Stimulated activated naive CD8-positive, alpha-beta T cell treated with anti-CD3 and anti-CD28 coated beads, Interleukin-15, Interleukin-2, amounts not matched to agents 100 U/mL and 50 U/mL, for 24 hours (primary cell): Measurements from ENCODE around the gene KLK15.
"Not testable (repeated sequence)": the region's sequence is repeated elsewhere in the genome, so short reads cannot be mapped to it uniquely, and the experiment has no call there.

ENCODE experiments used
- ATAC-seq: fragments of 150-1000 bp; cut with Tn5 transposase; one replicate; pipeline ENCODE4 v1.10.0; 2021
- DNase-seq: peaks from one replicate; pipeline ENCODE4 v3.0.0; 2021

Gene KLK15

GRCh38 chr19:50820549-50821247 lies 12.7 kb downstream of the KLK15 start:
- ATAC-seq (no peak), DNase-seq (no peak)

- DNase-seq (no peak), ATAC-seq (no peak)
Observed at GRCh38 chr19:50820086-50820485, 13.3 kb downstream of the KLK15 start.

GRCh38 chr19:50819636-50820035 lies 13.7 kb downstream of the KLK15 start:
- no peak for ATAC-seq
- no peak for DNase-seq

GRCh38 chr19:50818859-50819472 lies 14.4 kb downstream of the KLK15 start:
- ATAC-seq (no peak), DNase-seq (no peak)

GRCh38 chr19:50817941-50818858 lies 15.2 kb downstream of the KLK15 start:
- ATAC-seq, result peak; percentile 39
- DNase-seq, result peak; percentile 78

- DNase-seq, result no peak
- no peak for ATAC-seq
Observed at GRCh38 chr19:50815439-50815838, 17.9 kb downstream of the KLK15 start.

- DNase-seq (no peak), ATAC-seq (no peak)
Observed at GRCh38 chr19:50814883-50815282, 18.5 kb downstream of the KLK15 start.

GRCh38 chr19:50812474-50812873 lies 20.9 kb downstream of the KLK15 start:
- ATAC-seq (no peak), DNase-seq (no peak)

GRCh38 chr19:50811622-50812238 lies 21.6 kb downstream of the KLK15 start:
- DNase-seq, result not testable (repeated sequence)

GRCh38 chr19:50808856-50809255 lies 24.5 kb downstream of the KLK15 start:
- DNase-seq, result no peak
- ATAC-seq, result no peak

More at GRCh38 chr19:50811622-50812238, 21.6 kb downstream of the KLK15 start:
- ATAC-seq, result not testable (repeated sequence)

GRCh38 chr19:50804420-50805272 lies 28.7 kb downstream of the KLK15 start:
- DNase-seq, result peak; percentile 98
- peak; percentile 97 for ATAC-seq

GRCh38 chr19:50803633-50804419 lies 29.5 kb downstream of the KLK15 start:
- ATAC-seq (no peak), DNase-seq (peak; percentile 58)

- ATAC-seq, result no peak
Observed at GRCh38 chr19:50801107-50801506, 32.3 kb downstream of the KLK15 start.

GRCh38 chr19:50799547-50799851 lies 33.9 kb downstream of the KLK15 start:
- ATAC-seq (no peak), DNase-seq (no peak)

More at GRCh38 chr19:50801107-50801506, 32.3 kb downstream of the KLK15 start:
- DNase-seq, result no peak

GRCh38 chr19:50798659-50799546 lies 34.5 kb downstream of the KLK15 start:
- no peak for ATAC-seq
- DNase-seq, result no peak

GRCh38 chr19:50797781-50798658 lies 35.4 kb downstream of the KLK15 start:
- ATAC-seq (no peak), DNase-seq (no peak)

- DNase-seq, result no peak
- no peak for ATAC-seq
Observed at GRCh38 chr19:50797429-50797780, 36.0 kb downstream of the KLK15 start.

- DNase-seq (no peak), ATAC-seq (no peak)
Observed at GRCh38 chr19:50796634-50797428, 36.5 kb downstream of the KLK15 start.
